Keratinocyte (primary cell): ENCODE data around the gene EML5.

Experiments used
- CTCF ChIP-seq, 3 experiments: IDR thresholded peaks in 1 of 3; conservative IDR thresholded peaks in 1 of 3; optimal IDR thresholded peaks in 1 of 3; 2 replicates in 2 of 3; 3 replicates in 1 of 3; pipeline versions ENCODE3 to v1.5.1; 2011; ENCODE audit warnings: low read length in 3 of 3, mild to moderate bottlenecking in 3 of 3, moderate library complexity in 2 of 3, control low read depth in 1 of 3, inconsistent platforms in 1 of 3; ENCODE audit not compliant: insufficient read depth in 2 of 3; ENCODE audit errors: extremely low read depth in 1 of 3
- EZH2 ChIP-seq: IDR thresholded peaks from one replicate; pipeline ENCODE4 v1.6.1; 2012; ENCODE audit warnings: inconsistent platforms, mild to moderate bottlenecking, low read length, moderate library complexity

DNA sequence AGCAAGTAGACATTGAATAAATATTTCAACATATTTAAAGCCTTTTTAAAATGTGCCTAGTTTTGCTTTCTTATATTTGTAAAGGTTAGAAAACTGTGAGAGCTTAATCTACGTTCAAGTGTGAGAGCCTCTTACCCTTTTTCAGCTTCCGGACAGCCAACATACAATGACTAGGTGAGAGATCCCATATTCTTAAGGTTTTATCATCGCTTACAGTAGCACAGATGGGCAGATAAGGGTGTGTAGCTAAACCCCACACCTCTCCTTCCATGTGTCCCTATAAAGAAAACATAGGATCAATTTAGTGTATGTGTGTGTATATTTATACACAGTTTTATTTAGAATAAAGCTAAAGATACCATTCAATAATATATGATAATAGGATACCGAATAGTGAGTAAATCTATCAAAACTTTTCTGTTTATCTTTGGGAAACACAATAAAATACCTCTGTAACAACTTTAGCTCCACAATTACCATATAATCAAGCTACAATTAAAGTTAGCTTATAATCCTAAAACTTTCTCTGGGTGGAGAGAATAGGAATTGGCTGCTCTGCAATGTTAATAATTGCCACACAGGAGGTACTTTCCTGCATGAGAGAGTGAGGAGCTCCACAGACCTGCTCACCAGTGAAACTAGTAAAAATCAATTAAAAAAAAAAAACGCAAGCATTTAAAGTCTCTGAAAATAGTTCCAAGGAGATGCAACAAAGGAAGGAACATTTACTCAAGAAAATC, 110.8 kb downstream of the EML5 start:
- TF ChIP-seq CTCF (optimal IDR thresholded peaks at IDR 0.05 in 1 of 3, IDR thresholded peaks at IDR 0.05 in 1 of 3, conservative IDR thresholded peaks at IDR 0.05 in 1 of 3; ENCODE audit: extremely low read depth in 1 of 3, insufficient read depth in 2 of 3, low read length in 3 of 3) (no peak), EZH2 (no peak)
